Putamen (tissue), 1 donor: Measurements from ENCODE around the gene SPATA9.
"Not testable (repeated sequence)": the region's sequence is repeated elsewhere in the genome, so short reads cannot be mapped to it uniquely, and the experiment has no call there.

Experiments used
- DNase-seq: peaks from one replicate; pipeline ENCODE4 v3.0.0-alpha.2; 2016; ENCODE audit warnings: low spot score

The SPATA9 gene

DNA sequence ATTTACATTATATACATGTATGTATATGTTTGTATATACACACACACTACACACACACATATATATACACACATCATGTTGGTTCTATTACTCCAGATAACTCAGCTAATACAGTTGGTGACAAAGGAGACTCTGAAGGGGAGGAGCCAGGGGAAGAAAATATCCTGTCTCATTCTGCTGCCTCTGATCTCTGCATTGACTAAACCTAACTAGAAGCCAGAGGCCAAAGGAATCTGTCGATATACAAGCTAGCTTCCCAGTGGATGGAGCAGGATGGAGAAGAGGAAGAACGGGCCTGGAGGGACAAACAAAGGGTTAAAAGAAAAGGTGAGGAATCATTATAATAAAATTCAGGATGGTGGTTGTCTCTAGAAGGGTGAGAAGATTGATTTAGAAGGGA, 34.6 kb upstream of the SPATA9 start:
- DNase-seq: no peak

DNA sequence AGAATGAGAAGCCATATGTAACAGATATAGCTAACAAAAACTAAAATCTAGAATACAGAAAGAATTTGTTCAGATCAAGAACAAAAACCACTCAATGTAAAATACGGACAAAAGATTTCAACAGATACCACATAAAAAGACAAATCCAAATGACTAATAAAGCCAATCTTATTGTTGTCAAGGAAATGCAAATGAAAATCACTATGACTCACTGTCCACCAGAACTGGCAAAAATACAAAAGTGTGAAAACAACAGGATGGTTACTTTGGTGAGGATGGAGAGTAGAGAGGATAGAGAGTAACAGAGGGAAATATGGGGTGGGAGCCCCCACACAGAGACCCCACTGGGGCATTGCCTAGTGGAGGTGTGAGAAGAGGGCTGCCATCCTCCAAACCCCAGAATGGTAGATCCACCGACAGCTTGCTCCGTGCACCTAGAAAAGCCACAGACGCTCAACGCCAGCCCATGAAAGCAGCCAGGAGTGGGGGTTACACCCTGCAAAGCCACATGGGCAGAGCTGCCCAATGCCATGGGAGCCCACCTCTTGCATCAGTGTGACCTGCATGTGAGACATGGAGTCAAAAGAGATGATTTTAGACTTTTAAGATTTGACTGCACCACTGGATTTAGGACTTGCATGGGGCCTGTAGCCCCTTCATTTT, 33.1 kb upstream of the SPATA9 start:
- DNase-seq: no peak

DNA sequence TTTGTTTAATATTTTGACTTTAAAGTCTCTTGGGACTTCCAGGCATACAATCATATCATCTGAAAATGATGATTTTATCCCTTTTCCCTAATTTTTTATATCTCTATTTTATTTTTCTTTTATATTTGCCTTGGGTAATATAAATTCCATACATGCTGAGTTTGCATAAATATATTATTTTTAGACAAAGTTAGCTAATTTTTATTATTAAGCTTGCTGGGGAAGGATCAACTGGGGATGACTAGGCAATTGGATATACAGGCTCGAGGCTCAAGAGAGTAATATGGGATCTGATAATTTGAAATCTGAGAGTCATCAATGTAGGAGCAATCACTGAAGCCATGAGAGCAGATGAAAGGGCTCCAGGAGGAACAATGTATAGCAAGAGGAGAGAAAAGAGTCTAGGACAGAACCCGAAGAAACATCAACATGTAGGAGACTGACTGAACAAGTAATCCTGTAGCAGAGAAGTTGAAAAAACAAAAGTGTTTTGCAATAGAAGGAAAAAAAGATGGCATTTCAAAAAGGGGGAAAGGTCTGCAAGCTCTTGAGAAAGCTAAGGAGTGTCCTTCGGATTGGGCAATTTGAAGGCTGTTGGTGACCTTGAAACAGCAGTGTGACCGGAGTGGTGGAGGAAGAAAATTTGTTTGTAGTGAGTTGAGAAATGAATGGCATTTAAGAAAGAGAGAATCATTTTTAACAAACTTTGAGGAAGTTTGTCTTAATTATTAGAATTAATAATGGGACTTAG, 31.3 kb upstream of the SPATA9 start:
- DNase-seq: no peak

DNA sequence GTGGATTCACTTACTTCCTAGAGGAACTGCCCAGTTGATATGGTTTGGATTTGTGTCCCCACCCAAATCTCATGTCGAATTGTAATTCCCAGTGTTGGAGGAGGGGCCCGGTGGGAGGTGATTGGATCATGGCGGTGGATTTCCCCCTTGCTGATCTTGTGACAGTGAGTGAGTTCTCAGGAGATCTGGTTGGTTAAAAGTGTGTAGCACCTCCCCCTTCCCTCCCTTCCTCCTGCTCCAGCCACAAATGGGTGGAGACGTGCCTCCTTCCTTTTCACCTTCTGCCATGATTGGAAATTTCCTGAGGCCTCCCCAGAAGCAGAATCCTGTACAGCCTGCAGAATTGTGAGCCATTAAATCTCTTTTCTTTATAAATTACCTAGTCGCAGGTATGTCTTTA, 30.5 kb upstream of the SPATA9 start:
- not testable (repeated sequence) for DNase-seq

DNA sequence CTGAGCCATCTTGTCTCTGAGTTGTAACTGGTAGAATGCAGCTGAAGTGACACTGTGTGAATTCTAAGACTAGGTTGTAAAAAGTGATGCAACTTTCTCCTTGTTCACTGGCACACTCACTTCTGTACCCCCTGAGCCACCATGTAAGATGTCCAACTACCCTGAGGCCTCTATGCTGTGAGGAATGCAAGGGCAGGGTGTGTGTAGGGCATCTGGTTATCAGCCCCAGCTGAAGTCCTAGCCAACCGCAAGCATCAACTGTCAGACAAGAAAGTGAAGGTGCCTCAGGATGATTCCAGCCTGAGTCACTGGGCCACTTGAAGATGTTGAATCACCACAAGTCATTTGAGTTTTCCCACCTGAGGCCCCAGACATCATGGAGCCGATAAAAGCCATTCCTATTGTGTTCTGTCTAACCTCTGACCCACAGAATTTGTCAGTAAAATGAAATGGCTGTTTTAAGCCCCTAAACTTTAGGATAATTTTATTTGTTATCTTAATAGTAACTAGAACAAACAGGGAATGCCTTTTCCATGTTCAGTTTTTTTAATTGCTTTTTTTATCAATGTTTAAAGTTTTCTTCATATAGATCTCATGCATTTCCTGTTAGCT, 29.7 kb upstream of the SPATA9 start:
- DNase-seq: no peak

DNA sequence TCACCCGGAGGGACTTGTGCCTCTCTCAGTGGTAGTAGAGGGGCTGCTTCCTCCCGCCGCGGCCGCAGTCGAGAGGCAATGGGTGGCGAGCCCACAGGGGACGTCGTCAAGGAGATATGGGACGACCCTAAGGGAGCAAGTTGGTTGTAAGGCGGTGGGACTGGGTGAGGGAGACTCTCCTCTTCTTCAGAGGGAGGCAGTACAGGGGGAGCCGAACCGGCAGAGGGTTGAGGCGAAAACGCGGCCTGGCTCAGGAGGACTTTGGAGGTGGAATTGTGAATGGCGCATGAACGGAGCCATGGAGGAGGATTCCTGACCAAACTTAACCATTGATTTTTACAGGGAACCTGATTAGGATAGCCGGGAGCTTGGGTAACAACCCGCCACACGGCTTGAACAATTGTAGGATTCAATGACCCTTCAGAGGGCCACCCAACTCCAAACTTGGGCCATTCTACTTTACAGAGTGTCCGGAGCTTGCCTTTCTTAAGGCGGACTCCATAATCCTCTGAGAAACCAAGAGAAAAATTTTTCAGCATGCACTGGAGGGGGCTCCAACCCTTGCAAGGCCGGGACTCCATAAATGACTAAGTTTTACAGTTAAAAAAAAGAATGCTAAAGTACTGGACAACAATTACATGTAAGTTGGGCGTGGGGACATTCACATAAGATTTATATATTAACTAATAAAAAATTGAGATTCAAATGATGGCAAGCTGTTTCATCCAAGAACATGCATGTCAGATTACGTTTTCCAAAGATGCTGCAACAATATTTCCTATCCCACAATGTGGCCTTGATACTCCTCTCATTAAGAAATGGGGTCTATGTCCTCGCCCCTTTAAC, 28.9 kb upstream of the SPATA9 start:
- no peak for DNase-seq

DNA sequence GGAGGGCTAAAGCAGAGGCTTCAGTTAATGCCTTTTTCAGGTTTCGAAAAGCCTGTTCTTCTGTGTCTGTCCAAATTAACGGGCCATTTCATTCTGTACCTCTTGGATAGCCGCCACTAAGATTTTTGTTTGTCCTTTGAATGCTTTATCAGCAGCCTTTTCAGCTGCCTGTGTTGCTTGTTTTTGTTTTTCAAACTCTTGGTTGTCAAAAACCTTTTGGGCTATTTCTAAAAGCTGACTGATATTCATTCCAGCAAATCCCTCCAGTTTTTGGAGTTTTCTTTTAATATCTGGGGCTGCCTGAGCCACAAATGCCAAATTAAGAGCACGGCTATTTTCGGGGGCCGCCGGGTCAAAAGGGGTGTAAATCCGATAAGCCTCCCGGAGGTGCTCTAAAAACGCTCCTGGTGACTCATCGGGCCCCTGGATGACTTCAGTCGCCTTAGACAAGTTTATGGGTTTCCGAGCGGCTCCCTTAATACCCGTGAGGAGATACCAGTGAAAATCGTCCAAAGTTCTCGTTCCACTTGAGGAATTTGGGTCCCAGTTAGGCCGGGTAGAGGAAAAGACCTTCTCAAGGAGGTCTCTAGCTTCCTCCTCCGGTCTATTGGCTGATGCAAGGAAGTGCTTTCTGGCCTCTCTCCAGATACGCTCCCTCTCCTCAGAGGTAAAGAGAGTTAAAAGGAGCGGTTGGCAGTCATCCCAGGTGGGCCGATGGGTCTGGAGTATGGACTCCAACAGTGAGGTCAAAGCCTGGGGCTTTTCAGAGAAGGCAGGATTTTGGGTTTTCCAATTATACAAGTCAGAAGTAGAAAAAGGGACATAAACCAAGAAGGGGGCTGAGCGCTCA, 28.1 kb upstream of the SPATA9 start:
- DNase-seq: not testable (repeated sequence)

DNA sequence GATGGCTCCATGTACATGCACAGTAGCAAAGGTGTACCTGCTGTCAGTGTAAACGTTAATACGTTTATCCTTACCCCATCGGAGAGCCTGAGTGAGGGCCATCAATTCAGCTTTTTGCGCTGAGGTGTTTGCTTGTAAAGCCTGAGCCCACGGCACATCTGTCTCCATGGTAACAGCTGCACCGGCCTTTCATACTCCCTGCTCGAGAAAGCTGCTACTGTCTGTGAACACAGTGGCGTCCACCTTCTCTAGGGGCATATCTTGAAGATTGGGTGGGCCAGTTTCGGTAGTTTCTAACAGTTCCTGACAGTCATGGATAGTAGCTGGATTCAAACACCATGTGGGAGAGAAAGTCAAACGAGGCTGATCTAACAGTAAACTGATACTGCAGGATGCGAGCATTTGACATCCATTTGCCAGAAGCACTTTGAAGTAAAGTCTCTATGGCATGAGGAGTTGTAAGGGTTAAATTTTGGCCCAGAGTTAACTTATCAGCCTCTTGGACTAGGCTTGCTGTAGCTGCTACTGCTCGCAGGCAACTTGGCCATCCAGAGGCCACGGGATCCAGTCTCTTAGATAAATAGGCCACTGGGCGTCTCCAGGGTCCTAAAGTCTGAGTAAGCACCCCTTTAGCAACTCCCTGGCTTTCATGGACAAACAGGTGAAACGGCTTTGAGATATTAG, 27.3 kb upstream of the SPATA9 start:
- DNase-seq: no peak

DNA sequence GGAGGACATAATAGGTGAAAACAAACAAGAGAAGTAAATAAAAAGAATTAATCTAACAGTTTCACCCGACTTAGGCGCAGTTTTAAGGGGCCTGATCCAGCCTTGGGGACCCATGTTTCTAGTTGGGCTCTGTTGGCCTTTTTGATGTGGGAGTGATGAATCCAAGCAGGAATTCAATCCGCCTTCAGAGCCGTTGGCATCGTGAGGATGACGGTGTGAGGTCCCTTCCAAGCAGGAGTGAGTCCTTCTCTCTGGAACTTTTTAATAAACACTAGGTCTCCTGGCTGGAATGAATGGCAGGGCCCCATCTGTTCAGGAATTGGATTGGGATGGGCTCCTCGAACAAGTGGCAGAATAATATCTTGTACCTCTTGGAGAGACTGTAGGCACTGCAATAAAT, 26.1 kb upstream of the SPATA9 start:
- DNase-seq: no peak

DNA sequence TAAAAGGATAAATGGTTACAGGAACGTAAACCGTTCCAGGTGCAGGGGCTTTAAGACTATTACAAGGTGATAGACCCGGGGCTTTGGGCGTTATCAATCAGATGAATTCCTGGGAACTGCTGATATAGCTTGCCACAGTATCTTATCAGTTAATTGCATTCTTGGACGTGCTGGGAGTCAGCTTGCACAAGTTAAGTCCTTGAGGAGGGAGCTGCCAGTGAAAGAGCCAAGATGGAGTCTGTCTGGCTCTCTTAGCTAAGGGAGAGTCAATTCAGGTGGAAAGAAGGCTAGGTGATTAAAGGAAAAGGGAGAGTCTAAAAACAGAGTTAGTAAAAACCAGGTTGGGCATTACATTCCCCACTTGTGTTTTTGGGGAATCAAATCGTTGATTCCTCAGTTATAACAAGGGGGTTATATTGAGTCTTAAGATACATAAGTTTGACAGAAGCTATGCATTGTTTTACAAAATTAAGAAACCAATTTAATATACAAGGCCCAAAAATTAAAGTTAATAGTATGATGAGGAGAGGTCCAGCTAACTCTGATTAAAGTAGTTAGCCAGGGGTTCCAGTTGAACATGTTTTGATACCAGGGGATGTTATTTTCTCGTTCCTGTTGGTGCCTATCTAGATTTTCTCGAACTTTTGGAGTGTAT, 24.9 kb upstream of the SPATA9 start:
- DNase-seq: not testable (repeated sequence)

DNA sequence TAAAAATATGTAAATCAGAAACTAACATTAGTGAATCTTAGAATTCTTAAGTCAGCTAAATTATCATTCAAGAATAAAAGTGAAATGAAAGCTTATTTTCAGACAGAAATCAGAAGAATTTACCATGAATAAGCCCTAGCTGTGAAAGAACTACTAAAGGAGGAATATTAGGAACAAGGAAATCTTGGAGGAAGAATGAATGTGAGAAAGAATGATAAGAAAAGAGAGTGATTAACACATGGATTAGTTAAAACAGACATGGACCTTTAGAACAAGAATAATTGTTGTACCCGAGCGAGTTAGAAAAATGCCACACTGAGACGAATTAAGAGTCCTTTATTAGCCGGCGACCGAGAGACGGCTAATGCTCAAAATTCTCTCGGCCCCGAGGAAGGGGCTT, 24.3 kb upstream of the SPATA9 start:
- no peak for DNase-seq

DNA sequence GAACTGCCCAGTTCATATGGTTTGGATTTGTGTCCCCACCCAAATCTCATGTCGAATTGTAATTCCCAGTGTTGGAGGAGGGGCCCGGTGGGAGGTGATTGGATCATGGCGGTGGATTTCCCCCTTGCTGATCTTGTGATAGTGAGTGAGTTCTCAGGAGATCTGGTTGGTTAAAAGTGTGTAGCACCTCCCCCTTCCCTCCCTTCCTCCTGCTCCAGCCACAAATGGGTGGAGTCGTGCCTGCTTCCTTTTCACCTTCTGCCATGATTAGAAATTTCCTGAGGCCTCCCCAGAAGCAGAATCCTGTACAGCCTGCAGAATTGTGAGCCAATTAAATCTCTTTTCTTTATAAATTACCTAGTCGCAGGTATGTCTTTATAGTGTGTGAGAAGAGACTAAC, 23.4 kb upstream of the SPATA9 start:
- not testable (repeated sequence) for DNase-seq

DNA sequence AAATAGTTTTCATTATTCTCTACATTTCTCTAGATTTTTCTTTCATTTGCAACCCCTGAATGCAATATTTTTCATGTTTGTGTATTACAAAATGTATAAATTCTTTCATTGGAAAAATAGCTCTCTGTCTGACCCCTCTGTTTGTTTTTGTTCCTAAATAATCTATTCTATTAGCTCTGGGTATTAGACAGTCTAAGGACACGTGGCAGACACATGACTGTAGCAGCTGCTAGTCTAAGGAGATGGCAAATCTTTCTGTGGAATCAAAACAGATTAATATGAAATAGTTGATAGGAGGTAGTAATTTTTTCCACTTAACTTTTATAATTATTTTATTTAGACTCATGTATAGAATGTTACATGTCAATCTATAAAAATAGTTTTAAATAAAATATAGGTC, 21.4 kb upstream of the SPATA9 start:
- DNase-seq: no peak

DNA sequence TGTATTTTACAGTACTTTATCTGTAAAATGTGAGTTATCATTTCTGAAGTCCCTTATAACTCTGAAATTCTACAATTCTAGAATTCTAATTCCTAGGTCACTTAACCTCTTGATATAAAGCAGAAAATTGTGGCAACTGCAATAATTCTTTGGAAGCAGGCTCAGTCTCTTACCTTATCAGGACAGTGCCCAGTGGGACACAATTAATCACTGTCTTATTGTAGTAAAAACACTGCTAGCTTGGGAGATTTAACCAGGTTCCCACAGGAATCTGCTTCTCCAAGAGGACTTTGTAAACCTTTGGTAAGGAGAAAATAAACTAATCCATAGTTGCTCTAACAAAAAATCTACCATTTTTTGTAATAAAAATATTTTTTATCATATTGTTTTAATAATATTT, 18.3 kb upstream of the SPATA9 start:
- DNase-seq: no peak

DNA sequence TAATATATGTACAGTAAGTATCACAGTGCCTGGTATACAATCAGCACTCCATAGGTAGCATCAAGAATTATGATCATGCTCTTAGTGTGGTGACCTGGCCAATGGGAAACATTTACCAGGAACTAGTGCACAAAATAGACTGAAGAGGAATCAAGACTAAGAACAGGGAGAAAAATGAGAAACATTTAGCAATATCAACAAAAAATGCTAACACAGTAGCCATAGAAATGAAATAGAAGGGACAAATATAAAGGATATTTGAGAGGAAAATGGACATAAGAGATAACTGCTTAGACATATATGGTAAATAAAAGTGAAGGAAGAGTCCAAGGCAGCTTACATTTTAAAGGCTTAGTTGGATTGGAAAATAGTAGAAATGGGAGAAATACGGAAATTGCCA, 16.5 kb upstream of the SPATA9 start:
- DNase-seq: no peak

DNA sequence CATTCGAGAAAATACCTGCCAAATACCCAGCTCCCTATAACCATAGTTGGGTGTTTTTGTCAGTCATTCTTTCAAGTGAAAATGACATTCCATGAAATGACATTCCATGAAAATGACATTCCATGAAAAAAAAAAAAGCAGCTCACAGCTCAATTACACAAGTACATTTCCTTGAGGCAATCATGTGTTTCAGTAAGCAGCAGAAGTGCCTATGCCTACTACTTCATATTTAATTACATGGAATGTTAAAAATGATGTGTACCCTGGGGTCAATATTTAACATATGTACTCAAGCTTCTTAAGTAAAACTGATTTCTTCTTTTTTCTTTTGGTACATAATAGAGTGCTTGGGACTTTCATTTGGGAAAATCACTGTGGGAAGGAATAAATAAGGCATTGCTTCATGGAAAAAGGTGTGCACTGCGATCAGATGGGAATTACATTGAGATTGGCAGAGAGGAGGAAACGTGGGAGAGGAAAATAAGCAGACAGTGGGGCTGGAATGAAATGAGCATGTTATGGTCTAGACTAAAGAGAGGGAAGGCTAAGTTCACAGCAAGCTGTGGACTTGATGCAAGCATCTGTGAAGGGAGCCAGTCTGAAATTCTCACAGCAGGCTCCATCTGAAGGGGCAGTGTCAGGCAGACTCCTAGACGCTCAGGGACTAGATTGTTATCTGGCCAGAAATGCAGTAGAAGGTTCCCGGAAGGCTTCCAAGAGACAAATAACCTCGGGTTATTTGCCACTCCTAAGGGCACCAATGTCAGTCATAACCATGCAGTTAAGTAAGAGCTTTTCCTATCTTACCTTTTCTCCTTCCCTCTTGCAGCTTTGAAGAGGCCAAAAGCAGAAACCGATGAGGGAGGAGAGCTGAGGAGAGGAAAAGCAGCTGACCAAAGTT, 15.2 kb upstream of the SPATA9 start:
- DNase-seq: no peak

DNA sequence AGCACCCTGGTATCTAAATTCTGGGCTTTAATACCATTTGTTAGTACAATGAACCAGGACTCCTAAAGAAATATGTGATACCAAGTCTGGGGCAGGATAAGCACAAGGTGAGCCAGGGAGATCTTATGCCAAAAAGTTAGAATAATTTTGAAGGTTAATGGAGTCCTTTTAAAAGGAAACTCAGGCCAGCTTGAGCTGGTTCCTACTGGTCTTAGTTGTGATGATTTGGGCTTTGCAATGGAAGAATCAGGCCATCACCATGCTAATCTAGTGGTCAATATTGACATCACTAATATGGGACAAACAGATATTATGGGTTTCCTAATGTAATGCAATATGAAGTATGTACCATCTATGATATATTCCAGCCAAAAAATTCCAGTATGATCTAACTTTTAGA, 7.5 kb upstream of the SPATA9 start:
- no peak for DNase-seq

DNA sequence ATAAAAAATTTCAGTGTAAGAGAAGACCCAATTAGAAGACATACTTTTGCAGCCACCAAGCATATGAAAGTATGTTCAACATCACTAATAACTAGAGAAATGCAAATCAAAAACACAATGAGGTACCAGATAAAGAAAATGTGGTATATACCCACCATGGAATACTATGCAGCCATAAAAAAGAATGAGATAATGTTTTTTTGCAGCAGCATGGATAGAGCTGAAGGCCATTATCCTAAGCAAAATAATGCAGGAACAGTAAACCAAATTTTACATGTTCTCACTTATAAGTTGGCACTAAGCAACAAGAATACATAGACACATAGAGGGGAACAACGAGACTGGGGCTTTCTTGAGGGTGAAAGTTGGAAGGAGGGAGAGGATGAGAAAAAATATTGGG, 6.9 kb upstream of the SPATA9 start:
- DNase-seq: no peak

DNA sequence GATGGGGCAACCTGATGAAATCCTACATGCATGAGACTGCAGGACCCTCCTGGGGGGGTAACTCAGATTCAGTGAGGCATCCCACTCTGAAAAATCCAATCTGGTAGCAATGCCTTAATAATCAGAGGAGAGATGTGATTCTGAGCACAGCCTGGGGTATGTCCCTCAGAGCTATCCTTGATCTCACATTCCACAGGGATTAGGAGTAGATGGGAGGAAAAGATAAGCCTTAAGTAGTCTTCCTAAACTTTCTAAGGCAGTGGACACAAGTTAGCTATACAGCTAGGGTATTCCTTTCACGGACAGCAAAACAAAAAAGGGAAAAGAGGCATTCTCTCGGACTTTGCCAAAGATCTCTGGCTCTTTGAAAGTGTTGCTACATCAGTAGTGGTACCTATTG, 3.9 kb upstream of the SPATA9 start:
- no peak for DNase-seq
